Superior temporal gyrus (tissue), 1 donor: ENCODE data around the gene AKAP13.
"Not testable (repeated sequence)": the region's sequence is repeated elsewhere in the genome, so short reads cannot be mapped to it uniquely, and the experiment has no call there.

ENCODE experiments used
- DNase-seq: peaks from one replicate; pipeline ENCODE4 v3.0.0-alpha.2; 2016; ENCODE audit errors: extremely low spot score

Gene AKAP13

GRCh38 chr15:85789496-85789875, 409.1 kb downstream of the AKAP13 start:
- DNase-seq, result no peak

DNA sequence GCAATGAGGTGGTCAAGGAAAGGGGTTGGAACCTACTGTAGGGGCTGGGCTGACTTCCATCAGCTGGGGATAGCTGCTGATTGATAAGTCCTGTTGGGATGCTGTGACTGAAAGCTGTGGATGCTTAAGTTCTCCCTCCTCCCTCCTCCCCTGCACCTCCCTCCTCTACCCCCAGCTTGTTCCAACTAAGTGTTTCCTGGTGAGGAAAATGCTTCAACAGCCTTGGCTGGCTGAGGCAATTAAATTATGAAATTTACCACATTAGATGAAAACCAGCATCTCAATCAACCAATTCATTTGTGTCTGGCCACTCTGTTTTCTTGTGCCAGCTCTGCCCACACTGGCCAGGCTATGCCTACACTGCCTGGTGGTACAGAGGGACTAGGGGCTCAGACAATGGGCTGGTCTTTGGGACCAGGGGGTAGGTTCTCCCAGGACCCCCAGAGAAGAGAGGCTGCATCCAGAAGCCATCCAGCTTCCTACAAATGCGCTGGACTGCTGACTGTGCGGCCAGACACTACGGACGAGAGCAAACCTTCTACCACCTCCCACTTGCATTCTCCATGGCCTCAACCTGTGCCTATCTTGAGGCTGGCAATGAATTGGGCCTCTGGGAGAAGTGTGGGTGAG, 411.8 kb downstream of the AKAP13 start:
- DNase-seq, result no peak

DNA sequence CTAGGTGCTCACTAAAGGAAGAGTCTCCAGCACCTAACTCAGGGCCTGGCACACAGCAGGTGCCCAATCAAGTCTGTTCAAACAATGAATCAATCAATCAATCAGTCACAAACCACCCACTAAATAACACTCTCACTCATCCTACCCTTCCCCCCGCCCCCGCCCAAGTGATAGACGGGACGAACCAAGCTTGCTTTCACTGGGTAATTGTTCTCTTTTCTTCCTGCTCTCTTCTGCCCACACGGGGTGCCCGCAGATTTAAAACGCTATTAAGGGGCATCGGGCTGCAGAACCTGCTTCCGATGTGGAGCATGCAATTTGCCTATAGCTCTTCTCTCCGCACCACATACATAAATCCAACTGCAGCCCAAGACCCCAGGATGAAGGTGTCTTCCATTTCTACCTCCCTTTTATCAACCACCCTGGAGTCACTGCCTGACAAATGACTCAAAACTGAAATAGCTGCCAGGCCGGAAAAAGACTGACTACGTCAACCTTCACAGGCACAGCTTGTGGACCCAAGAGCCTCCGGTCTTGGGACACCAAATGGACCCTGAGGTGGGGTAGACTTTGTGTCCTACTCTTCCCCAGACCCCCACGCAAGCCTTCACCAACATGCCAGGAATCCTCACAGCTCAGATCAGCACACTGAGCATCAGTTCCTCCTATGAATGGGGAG, 412.6 kb downstream of the AKAP13 start:
- no peak for DNase-seq

DNA sequence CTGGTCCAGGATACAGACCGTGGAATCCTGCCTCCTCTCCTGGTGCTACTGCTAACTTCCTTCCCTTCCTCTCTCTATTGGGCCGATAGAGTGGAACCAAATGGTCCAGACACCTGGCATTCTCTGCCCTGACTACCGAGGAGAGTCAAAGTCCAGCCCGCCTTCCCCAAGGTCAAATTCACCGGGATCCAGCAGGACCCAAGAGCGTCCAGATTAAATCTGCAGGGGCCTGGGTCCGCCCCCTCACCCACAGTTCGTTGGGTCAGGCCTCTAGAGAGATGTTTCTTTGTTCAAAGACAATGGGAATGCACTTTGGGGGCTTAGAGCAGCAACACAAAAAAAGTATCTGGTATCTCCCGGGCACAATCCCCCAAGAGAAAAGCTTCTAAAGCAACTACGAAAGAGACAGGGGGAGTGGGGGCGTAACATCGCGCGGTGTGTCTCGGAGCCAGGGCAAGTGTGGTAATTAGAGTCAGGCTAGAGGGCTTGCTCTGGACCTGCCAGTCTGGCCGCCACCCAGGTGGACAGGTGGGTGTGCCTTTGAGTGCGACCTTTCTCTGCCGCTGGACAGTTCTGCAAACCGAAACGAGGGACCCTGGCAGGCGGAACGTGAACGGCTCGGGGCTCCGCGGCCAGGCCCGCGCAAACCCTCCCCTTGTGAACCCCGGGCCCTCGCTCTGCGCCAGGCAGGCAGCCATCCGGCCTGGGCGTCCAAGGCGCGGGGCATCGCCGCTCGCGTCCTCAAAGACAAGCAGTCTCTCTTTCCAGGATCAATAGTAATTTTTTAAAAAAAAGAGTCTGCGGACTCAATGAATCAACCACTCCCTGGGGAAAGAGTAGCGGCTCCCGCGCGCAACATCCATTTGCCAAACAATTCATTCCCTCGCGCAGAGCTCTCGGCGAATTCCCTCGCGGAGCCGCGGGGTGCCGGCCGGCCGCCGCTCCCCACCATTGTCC, 413.5 kb downstream of the AKAP13 start:
- DNase-seq, result no peak

- peak; percentile 96 for DNase-seq
Observed at GRCh38 chr15:85794598-85795336, 414.4 kb downstream of the AKAP13 start, which contains the start of gene KLHL25. Gene KLHL25 (minus strand): TSS chr15:85794925. CDS start chr15:85769810, 25,115 bp downstream.

- DNase-seq, result no peak
Observed at GRCh38 chr15:85795337-85796305, 415.2 kb downstream of the AKAP13 start.

DNA sequence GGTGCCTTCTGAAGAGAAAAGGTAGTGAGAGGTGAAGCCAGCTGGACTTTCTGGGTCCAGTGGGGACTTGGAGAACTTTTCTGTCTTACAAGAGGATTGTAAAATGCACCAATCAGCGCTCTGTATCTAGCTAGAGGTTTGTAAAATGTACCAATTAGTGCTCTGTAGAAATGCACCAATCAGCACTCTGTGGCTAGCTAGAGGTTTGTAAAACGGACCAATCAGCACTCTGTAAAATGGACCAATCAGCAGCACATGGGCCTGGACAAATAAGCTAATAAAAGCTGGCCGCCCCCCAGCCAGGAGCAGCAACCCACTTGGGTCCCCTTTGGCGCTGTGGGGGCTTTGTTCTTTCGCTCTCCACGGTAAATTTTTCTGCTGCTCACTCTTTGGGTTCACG, 416.0 kb downstream of the AKAP13 start:
- DNase-seq, result not testable (repeated sequence)
